Endothelial cell (in vitro differentiated cells): ENCODE measurements around the gene SAMD4A. TPM values are rescaled to one million over a fixed set of nuclear protein-coding genes. Genes with fewer than 3 reads are reported as not detected.
"Not testable (repeated sequence)": the region's sequence is repeated elsewhere in the genome, so short reads cannot be mapped to it uniquely, and the experiment has no call there.

Experiments
- DNase-seq: peaks from one replicate; pipeline ENCODE4 v3.0.0; 2021; ENCODE audit warnings: low spot score
- H3K27ac Mint-ChIP-seq: one replicate; pipeline ENCODE4 v1.8.0; 2021; ENCODE audit warnings: mixed read lengths, inconsistent platforms; ENCODE audit not compliant: unreplicated experiment
- H3K27me3 Mint-ChIP-seq: one replicate; pipeline ENCODE4 v1.8.0; 2021; ENCODE audit warnings: mild to moderate bottlenecking, moderate library complexity, mixed read lengths, inconsistent platforms; ENCODE audit not compliant: unreplicated experiment
- H3K36me3 Mint-ChIP-seq: one replicate; pipeline ENCODE4 v1.8.0; 2021; ENCODE audit warnings: mild to moderate bottlenecking, low read depth, mixed read lengths, inconsistent platforms; ENCODE audit not compliant: unreplicated experiment
- H3K4me1 Mint-ChIP-seq: one replicate; pipeline ENCODE4 v1.8.0; 2021; ENCODE audit warnings: mild to moderate bottlenecking, mixed read lengths, inconsistent platforms; ENCODE audit not compliant: unreplicated experiment
- H3K4me3 Mint-ChIP-seq: one replicate; pipeline ENCODE4 v1.8.0; 2021; ENCODE audit warnings: mild to moderate bottlenecking, mixed read lengths, inconsistent platforms; ENCODE audit not compliant: unreplicated experiment
- H3K9me3 Mint-ChIP-seq: one replicate; pipeline ENCODE4 v1.8.0; 2021; ENCODE audit warnings: mixed read lengths, inconsistent platforms; ENCODE audit not compliant: unreplicated experiment
- CTCF ChIP-seq: fragments of 200-600 bp; sonication (generic); IDR thresholded peaks from one replicate; pipeline ENCODE4 v1.5.0; 2021; ENCODE audit warnings: antibody characterized with exemption; ENCODE audit not compliant: unreplicated experiment
- total RNA-seq: library from RNA; stranded (reverse); fragmentation: NEBNext Ultra II Directional; extraction: Animal tissue kit (Norgen Biotek cat#: 25700); gene quantifications from one replicate; pipeline ENCODE4 v1.2.1, GENCODE V29; 2021; ENCODE audit not compliant: unreplicated experiment

SAMD4A gene
- total RNA-seq, 1 donor from 2014 or later, result 9.2 TPM

DNA sequence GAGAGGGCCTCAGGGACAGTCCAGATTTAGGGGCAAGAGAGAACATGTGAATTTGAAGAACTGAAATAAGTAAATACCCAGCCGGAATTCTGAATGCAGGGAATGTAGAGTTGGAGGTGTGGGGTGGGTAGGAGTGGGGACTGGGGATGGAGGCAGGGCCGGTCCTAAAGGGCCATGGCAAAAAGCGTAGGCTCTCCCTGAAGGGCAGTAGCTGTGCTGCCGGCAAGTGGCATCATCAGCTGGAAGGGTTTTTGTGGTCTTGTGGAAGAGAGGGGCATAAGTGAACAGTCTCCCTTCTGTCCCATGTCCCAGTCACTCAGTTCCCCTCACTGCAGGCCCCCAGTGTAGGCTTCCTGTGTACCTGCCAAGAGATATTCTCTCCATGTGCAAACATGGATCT, 231.1 kb downstream of the SAMD4A start:
- no peaks in the 10 kb centered on the region for H3K9me3 Mint-ChIP-seq
- H3K27ac Mint-ChIP-seq, result no peak overlapping the region

GRCh38 chr14:54798465-54799124, 231.7 kb downstream of the SAMD4A start:
- H3K4me1 Mint-ChIP-seq, result peaks cover 3% of the 10 kb centered on the region
- no peaks in the 10 kb centered on the region for H3K27me3 Mint-ChIP-seq
- DNase-seq, result no peak
- H3K9me3 Mint-ChIP-seq, result no peaks in the 10 kb centered on the region
- H3K4me3 Mint-ChIP-seq, result no peak overlapping the region
- no peaks in the 10 kb centered on the region for H3K36me3 Mint-ChIP-seq
- H3K27ac Mint-ChIP-seq, result no peak overlapping the region
- no peak for TF ChIP-seq CTCF

More for the DNA sequence above, 231.1 kb downstream of the SAMD4A start:
- Mint-ChIP-seq H3K27me3 (no peaks in the 10 kb centered on the region), H3K36me3 (no peaks in the 10 kb centered on the region), H3K4me1 (peaks cover 3% of the 10 kb centered on the region), H3K4me3 (no peak overlapping the region)
- no peak for DNase-seq
- no peak for TF ChIP-seq CTCF

DNA sequence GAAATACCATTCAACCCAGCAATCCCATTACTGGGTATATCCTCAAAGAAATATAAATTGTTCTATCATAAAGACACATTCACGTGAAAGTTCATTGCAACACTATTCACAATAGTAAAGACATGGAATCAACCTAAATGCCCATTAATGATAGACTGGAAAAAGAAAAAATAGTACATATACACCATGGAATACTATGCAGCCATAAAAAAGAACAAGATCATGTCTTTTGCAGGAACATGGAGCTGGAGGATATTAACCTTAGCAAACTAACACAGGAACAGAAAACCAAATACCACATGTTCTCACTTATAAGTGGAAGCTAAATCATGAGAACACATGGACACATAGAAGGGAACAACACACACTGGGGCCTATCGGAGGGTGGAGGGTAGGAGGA, 234.6 kb downstream of the SAMD4A start:
- H3K4me1 Mint-ChIP-seq, H3K36me3 Mint-ChIP-seq, H3K9me3 Mint-ChIP-seq, DNase-seq, H3K27ac Mint-ChIP-seq, H3K27me3 Mint-ChIP-seq, H3K4me3 Mint-ChIP-seq: not testable (repeated sequence)

GRCh38 chr14:54803396-54803795, 236.5 kb downstream of the SAMD4A start:
- H3K27me3 Mint-ChIP-seq, result peaks cover 1% of the 10 kb centered on the region
- H3K36me3 Mint-ChIP-seq, result no peaks in the 10 kb centered on the region
- H3K27ac Mint-ChIP-seq, result no peak overlapping the region
- peaks cover 3% of the 10 kb centered on the region for H3K4me1 Mint-ChIP-seq
- no peaks in the 10 kb centered on the region for H3K9me3 Mint-ChIP-seq
- no peak overlapping the region for H3K4me3 Mint-ChIP-seq
- no peak for DNase-seq
- TF ChIP-seq CTCF, result no peak

- peaks cover 3% of the 10 kb centered on the region for H3K4me1 Mint-ChIP-seq
- no peak for DNase-seq
- TF ChIP-seq CTCF, result no peak
- H3K27ac Mint-ChIP-seq, result no peak overlapping the region
- no peaks in the 10 kb centered on the region for H3K9me3 Mint-ChIP-seq
- no peak overlapping the region for H3K4me3 Mint-ChIP-seq
- no peaks in the 10 kb centered on the region for H3K36me3 Mint-ChIP-seq
- peaks cover 1% of the 10 kb centered on the region for H3K27me3 Mint-ChIP-seq
These were observed 237.1 kb downstream of the SAMD4A start for GRCh38 chr14:54803926-54804537.
